Measurements from ENCODE around the gene PPA1. TPM values are rescaled to one million over a fixed set of nuclear protein-coding genes. Genes with fewer than 3 reads are reported as not detected.
"Not testable (repeated sequence)": the region's sequence is repeated elsewhere in the genome, so short reads cannot be mapped to it uniquely, and the experiment has no call there.

Gene PPA1
- total and polyA plus RNA-seq, 12 donors = 47.1 to 139 (median 69.9) TPM

- no peak for DNase-seq
- H3K27me3 ChIP-seq = no peaks in the 10 kb centered on the region
- WGBS, 2 donors = 25 to 33% methylated on average over 1 of the region's 1 CpG
- peak overlapping the region in 1 of 10 donors; percentile 66 for H3K27ac ChIP-seq
- no peak overlapping the region for H3K4me3 ChIP-seq
- no peaks in the 10 kb centered on the region for H3K9me3 ChIP-seq
- intact Hi-C loops (cut with DNase I) = no loop called here
- peaks cover 0 to 80% (median 18%) of the 10 kb centered on the region in 9 donors for H3K36me3 ChIP-seq
- TF ChIP-seq, protein P1, sequence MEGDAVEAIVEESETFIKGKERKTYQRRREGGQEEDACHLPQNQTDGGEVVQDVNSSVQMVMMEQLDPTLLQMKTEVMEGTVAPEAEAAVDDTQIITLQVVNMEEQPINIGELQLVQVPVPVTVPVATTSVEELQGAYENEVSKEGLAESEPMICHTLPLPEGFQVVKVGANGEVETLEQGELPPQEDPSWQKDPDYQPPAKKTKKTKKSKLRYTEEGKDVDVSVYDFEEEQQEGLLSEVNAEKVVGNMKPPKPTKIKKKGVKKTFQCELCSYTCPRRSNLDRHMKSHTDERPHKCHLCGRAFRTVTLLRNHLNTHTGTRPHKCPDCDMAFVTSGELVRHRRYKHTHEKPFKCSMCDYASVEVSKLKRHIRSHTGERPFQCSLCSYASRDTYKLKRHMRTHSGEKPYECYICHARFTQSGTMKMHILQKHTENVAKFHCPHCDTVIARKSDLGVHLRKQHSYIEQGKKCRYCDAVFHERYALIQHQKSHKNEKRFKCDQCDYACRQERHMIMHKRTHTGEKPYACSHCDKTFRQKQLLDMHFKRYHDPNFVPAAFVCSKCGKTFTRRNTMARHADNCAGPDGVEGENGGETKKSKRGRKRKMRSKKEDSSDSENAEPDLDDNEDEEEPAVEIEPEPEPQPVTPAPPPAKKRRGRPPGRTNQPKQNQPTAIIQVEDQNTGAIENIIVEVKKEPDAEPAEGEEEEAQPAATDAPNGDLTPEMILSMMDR (IDR thresholded peaks at IDR 0.05) = no peak
- no peak for ATAC-seq
- peaks cover 0 to 84% (median 61%) of the 10 kb centered on the region in 9 donors for H3K4me1 ChIP-seq
These were observed 70.4 kb downstream of the PPA1 start for GRCh38 chr10:70162892-70163201.

DNA sequence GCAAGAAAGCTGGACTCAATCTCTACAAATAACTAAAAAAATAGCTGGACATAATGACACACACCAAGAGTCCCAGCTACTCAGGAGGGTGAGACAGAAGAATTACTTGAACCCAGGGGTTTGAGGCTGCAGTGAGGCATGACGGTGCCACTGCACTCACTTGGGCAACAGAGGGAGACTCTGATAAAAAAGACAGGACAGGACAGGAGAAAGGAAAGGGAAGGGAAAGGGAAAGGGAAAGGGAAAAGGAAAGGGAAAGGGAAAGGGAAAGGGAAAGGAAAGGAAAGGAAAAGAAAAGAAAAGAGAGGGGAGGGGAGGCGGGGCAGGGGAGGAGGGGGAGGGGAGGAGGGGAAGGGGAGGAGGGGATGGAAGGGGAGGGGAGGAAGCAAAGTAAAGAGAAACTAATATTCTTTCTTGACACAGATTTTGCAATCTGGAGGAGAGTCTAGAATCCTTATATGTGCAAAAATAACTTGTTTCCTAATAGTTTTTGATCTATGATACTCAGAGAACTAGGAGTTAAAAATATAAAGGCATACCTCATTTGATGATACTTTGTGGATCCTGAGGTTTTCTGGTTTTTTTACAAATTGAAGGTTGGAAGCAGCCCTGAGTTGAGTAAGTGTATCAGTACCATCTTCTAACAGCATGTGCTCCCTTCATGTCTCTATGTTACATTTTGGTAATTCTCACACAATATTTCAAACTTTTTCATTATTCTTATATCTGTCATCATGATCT is 70.9 kb downstream of the PPA1 start:
- DNase-seq (no peak), ATAC-seq (no peak)
- Histone ChIP-seq H3K27me3 (no peaks in the 10 kb centered on the region), H3K9me3 (no peaks in the 10 kb centered on the region), H3K36me3 (peaks cover 0 to 82% (median 18%) of the 10 kb centered on the region in 9 donors), H3K4me1 (peaks cover 0 to 80% (median 56%) of the 10 kb centered on the region in 9 donors), H3K27ac (peak overlapping the region in 1 of 10 donors; percentile 4), H3K4me3 (no peak overlapping the region)
- 83 to 96% methylated on average over 1 of the region's 2 CpGs for WGBS, 2 donors
- intact Hi-C loops (cut with DNase I) = no loop called here
- TF ChIP-seq, protein P1 (IDR thresholded peaks at IDR 0.05) = no peak

DNA sequence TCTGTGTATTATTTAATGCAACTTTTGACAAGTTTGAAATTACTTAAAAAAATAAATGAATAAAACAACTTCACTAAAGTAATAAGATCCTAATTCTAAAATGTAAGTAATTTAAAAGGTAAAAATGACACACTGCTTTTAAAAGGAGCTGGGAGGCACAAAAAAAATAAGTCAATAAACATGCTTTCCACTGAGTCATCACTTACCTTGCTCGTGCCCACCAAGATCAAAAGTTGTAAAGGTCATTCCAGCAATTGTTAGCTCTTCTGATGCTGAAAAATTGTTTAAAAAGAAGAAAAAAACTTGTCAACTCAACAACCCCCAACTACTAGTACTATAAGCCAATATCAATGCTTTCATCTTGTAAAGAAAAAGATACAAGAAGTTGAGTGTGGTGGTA is 72.4 kb downstream of the PPA1 start:
- WGBS, 2 donors = 69 to 71% methylated on average over 1 of the region's 1 CpG
- DNase-seq (no peak), ATAC-seq (no peak)
- TF ChIP-seq, protein P1 (IDR thresholded peaks at IDR 0.05) = no peak
- H3K27me3 ChIP-seq = no peaks in the 10 kb centered on the region
- peaks cover 0 to 65% (median 43%) of the 10 kb centered on the region in 9 donors for H3K4me1 ChIP-seq
- H3K27ac ChIP-seq = no peak overlapping the region
- H3K9me3 ChIP-seq = no peaks in the 10 kb centered on the region
- H3K36me3 ChIP-seq = peaks cover 0 to 86% (median 25%) of the 10 kb centered on the region in 9 donors
- H3K4me3 ChIP-seq = no peak overlapping the region
- intact Hi-C loops (cut with DNase I) = no loop called here

GRCh38 chr10:70159366-70159765 is 73.9 kb downstream of the PPA1 start:
- H3K9me3 ChIP-seq; H3K4me3 ChIP-seq; H3K27me3 ChIP-seq; ATAC-seq; intact Hi-C loops (cut with DNase I); DNase-seq; H3K27ac ChIP-seq: not testable (repeated sequence)
- Histone ChIP-seq H3K4me1 (peaks cover 0 to 53% (median 34%) of the 10 kb centered on the region in 9 donors), H3K36me3 (peaks cover 0 to 89% (median 25%) of the 10 kb centered on the region in 9 donors)
- WGBS, 2 donors = 32 to 96% methylated on average over 3 of the region's 3 CpGs

- intact Hi-C loops (cut with DNase I) = no loop called here
- Histone ChIP-seq H3K27ac (no peak overlapping the region), H3K36me3 (peaks cover 0 to 89% (median 36%) of the 10 kb centered on the region in 9 donors), H3K4me3 (no peak overlapping the region), H3K27me3 (no peaks in the 10 kb centered on the region), H3K9me3 (no peaks in the 10 kb centered on the region), H3K4me1 (peaks cover 0 to 41% (median 21%) of the 10 kb centered on the region in 9 donors)
- 40 to 41% methylated on average over 2 of the region's 2 CpGs for WGBS, 2 donors
- ATAC-seq (peak in 4 of 8 donors; percentile 43 to 83 (median 60)), DNase-seq (no peak)
- TF ChIP-seq, protein P1 (IDR thresholded peaks at IDR 0.05) = no peak
These were observed 75.1 kb downstream of the PPA1 start for GRCh38 chr10:70158113-70158512.

Data from heart right ventricle (tissue), 16 donors.